Karpas-422 (cell line): ENCODE measurements around the gene C1orf52. TPM values are rescaled to one million over a fixed set of nuclear protein-coding genes. Genes with fewer than 3 reads are reported as not detected.
A peak's percentile ranks its signal among the peaks of the same experiment; 100 is the strongest.

Experiments
- DNase-seq: peaks from one replicate; pipeline ENCODE4 v3.0.0-alpha.2; 2015
- H2AFZ ChIP-seq: fragments of 200-600 bp; sonication (generic); 2 replicates; pipeline ENCODE4 v1.6.1; 2014; ENCODE audit warnings: antibody characterized with exemption, low read length, mixed read lengths
- H3K27ac ChIP-seq: fragments of 200-600 bp; sonication (generic); 2 replicates; pipeline ENCODE4 v1.5.1; 2014; ENCODE audit warnings: mild to moderate bottlenecking, low read length, moderate library complexity
- H3K27me3 ChIP-seq: fragments of 200-600 bp; sonication (generic); 2 replicates; pipeline ENCODE4 v1.6.1; 2014; ENCODE audit warnings: low read length, mixed read lengths
- H3K36me3 ChIP-seq: fragments of 200-600 bp; sonication (generic); 2 replicates; pipeline ENCODE4 v1.6.1; 2014; ENCODE audit warnings: low read length, mixed read lengths; ENCODE audit not compliant: insufficient read depth
- H3K4me1 ChIP-seq: fragments of 200-600 bp; sonication (generic); 2 replicates; pipeline ENCODE4 v1.6.1; 2014; ENCODE audit warnings: mild to moderate bottlenecking, low read length, mixed read lengths
- H3K4me2 ChIP-seq: fragments of 200-600 bp; sonication (generic); 2 replicates; pipeline ENCODE4 v1.6.1; 2014; ENCODE audit warnings: low read length, low read depth, mild to moderate bottlenecking; ENCODE audit not compliant: poor library complexity, severe bottlenecking
- H3K4me3 ChIP-seq: fragments of 200-600 bp; sonication (generic); 2 replicates; pipeline ENCODE4 v1.5.1; 2014; ENCODE audit warnings: mild to moderate bottlenecking, antibody characterized with exemption, low read length, mixed read lengths
- H3K79me2 ChIP-seq: fragments of 200-600 bp; sonication (generic); 2 replicates; pipeline ENCODE4 v1.6.1; 2014; ENCODE audit warnings: mild to moderate bottlenecking, low read length, mixed read lengths
- H3K9ac ChIP-seq: fragments of 200-600 bp; sonication (generic); 2 replicates; pipeline ENCODE4 v1.6.0; 2014; ENCODE audit warnings: low read length
- H3K9me2 ChIP-seq: fragments of 200-600 bp; sonication (generic), shearing (Covaris generic); replicated peaks from 2 replicates; pipeline ENCODE4 v1.6.0; 2014; ENCODE audit warnings: mild to moderate bottlenecking, low read length, moderate library complexity; ENCODE audit not compliant: insufficient read depth
- H3K9me3 ChIP-seq: fragments of 300-700, 200-600 bp; sonication (generic); 2 replicates; pipeline ENCODE4 v1.6.1; 2014; ENCODE audit warnings: low read length, mixed read lengths
- H4K20me1 ChIP-seq: fragments of 200-600 bp; sonication (generic); 2 replicates; pipeline ENCODE4 v1.6.1; 2014; ENCODE audit warnings: mild to moderate bottlenecking, antibody characterized with exemption, low read length, low read depth; ENCODE audit not compliant: insufficient read depth
- total RNA-seq: library from RNA; depleted of rRNA; stranded (reverse); fragments of >200 nt; shearing (Covaris generic); gene quantifications from 2 replicates; pipeline ENCODE4 v1.2.3, GENCODE V29; 2014; ENCODE audit warnings: low replicate concordance; rRNA removed

C1orf52 gene
- 17.8 and 22.9 TPM in 2 replicates for total RNA-seq

GRCh38 chr1:85259118-85259911 is at the start of gene C1orf52:
Gene C1orf52 (minus strand): TSS chr1:85259662. CDS start chr1:85259633, 29 bp downstream.
- H3K27ac ChIP-seq: no peak within 1 kb of the TSS
- peak; percentile 97 for DNase-seq
- no peaks in the 10 kb centered on the region for H3K9me3 ChIP-seq
- H3K4me1 ChIP-seq: peaks cover 12% of the 10 kb centered on the region
- H3K27me3 ChIP-seq: no peaks in the 10 kb centered on the region
- peaks cover 30% of the 10 kb centered on the region; the same call in 1 of the 2 replicates for H3K36me3 ChIP-seq
- peak within 1 kb of the TSS; percentile 82 for H3K4me2 ChIP-seq
- H3K9ac ChIP-seq: peak within 1 kb of the TSS; percentile 84
- peaks cover 30% of the 10 kb centered on the region for H3K79me2 ChIP-seq
- H3K4me3 ChIP-seq: peak within 1 kb of the TSS; percentile 84
- peaks cover 13% of the 10 kb centered on the region for H4K20me1 ChIP-seq
- H3K9me2 ChIP-seq: no peaks in the 10 kb centered on the region
- peak within 1 kb of the TSS; percentile 88 for H2AFZ ChIP-seq

DNA sequence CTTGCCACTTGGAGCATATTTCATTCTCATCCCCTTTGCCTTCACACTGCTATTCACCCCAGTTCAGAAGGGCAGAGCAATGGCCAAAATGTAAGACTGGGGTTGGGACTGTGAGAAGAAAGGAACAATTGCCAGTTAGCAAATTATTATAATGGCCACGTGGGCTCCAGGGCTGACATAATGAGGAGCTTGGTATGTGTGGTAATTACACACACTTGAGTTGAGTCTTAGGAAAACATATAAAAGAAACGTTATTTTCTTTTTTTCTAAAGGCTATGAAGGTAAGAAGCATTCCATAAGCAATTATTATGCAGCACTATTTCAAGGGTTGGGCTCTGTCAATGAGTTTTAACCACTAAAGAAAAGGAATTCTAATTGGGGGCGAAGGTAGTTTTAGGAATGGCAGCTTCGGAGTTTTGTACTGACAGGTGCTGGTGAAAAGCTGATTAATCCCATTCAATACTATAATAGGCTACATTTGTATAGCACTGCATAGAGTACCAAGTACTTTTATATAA is 49.4 kb upstream of the C1orf52 start:
- peak overlapping the region; percentile 57 for H3K4me2 ChIP-seq
- H3K79me2 ChIP-seq: no peaks in the 10 kb centered on the region
- H4K20me1 ChIP-seq: no peaks in the 10 kb centered on the region
- DNase-seq: no peak
- H3K4me3 ChIP-seq: no peak overlapping the region
- H3K9ac ChIP-seq: no peak overlapping the region
- H3K9me2 ChIP-seq: no peaks in the 10 kb centered on the region
- no peaks in the 10 kb centered on the region for H3K36me3 ChIP-seq
- 0 out of 2 replicates have a peak, but pooled peaks cover 2% of the 10 kb centered on the region for H3K27me3 ChIP-seq
- no peaks in the 10 kb centered on the region for H3K9me3 ChIP-seq
- H2AFZ ChIP-seq: no peak overlapping the region
- peaks cover 9% of the 10 kb centered on the region for H3K4me1 ChIP-seq
- no peak overlapping the region for H3K27ac ChIP-seq

GRCh38 chr1:85307987-85308832 is 48.7 kb upstream of the C1orf52 start:
- H3K4me3 ChIP-seq: no peak overlapping the region
- H4K20me1 ChIP-seq: no peaks in the 10 kb centered on the region
- peaks cover 9% of the 10 kb centered on the region for H3K4me1 ChIP-seq
- no peaks in the 10 kb centered on the region for H3K79me2 ChIP-seq
- peak; percentile 87 for DNase-seq
- H3K27me3 ChIP-seq: 0 out of 2 replicates have a peak, but pooled peaks cover 2% of the 10 kb centered on the region
- peak overlapping the region; percentile 57 for H3K4me2 ChIP-seq
- H3K9ac ChIP-seq: no peak overlapping the region; the same call in 1 of the 2 replicates
- H3K9me3 ChIP-seq: no peaks in the 10 kb centered on the region
- no peaks in the 10 kb centered on the region for H3K9me2 ChIP-seq
- no peaks in the 10 kb centered on the region for H3K36me3 ChIP-seq
- no peak overlapping the region for H3K27ac ChIP-seq
- 0 out of 2 replicates have a peak overlapping the region, but pooled peaks have one; percentile 51 for H2AFZ ChIP-seq

GRCh38 chr1:85306236-85306635 is 46.8 kb upstream of the C1orf52 start:
- H3K9ac ChIP-seq: no peak overlapping the region
- no peaks in the 10 kb centered on the region for H3K9me3 ChIP-seq
- no peak overlapping the region for H3K27ac ChIP-seq
- H3K27me3 ChIP-seq: no peaks in the 10 kb centered on the region
- H3K4me2 ChIP-seq: no peak overlapping the region
- no peaks in the 10 kb centered on the region for H3K9me2 ChIP-seq
- H3K36me3 ChIP-seq: no peaks in the 10 kb centered on the region
- H3K4me3 ChIP-seq: no peak overlapping the region
- no peaks in the 10 kb centered on the region for H3K79me2 ChIP-seq
- DNase-seq: no peak
- H2AFZ ChIP-seq: no peak overlapping the region
- H3K4me1 ChIP-seq: peaks cover 6% of the 10 kb centered on the region
- H4K20me1 ChIP-seq: no peaks in the 10 kb centered on the region

- Histone ChIP-seq H3K4me3 (no peak overlapping the region), H3K4me2 (no peak overlapping the region), H3K9ac (no peak overlapping the region), H2AFZ (no peak overlapping the region), H3K4me1 (peaks cover 5% of the 10 kb centered on the region), H3K27ac (no peak overlapping the region), H3K9me3 (no peaks in the 10 kb centered on the region), H4K20me1 (no peaks in the 10 kb centered on the region), H3K27me3 (no peaks in the 10 kb centered on the region), H3K9me2 (no peaks in the 10 kb centered on the region), H3K79me2 (no peaks in the 10 kb centered on the region), H3K36me3 (no peaks in the 10 kb centered on the region)
- DNase-seq: peak; percentile 58
Observed at GRCh38 chr1:85303440-85304162, 44.1 kb upstream of the C1orf52 start.

DNA sequence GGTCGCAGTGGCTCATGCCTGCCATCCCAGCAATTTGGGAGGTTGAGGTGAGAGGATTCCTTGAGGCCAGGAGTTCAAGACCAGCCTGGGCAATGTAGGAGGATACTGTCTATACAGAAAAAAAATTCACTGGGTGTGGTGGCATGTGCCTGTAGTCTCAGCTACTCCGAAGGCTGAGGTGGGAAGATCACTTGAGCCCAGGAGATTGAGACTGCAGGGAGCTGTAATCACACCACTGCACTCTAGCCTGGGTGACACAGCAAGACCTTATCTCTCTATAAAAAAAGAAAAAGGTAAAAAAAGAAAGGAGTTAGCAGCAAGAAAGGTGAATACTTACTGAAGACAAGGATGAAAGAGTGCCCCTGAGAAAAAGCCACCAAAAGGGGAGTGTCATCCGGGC is 40.7 kb upstream of the C1orf52 start:
- H4K20me1 ChIP-seq: no peaks in the 10 kb centered on the region
- H3K79me2 ChIP-seq: no peaks in the 10 kb centered on the region
- H3K27me3 ChIP-seq: no peaks in the 10 kb centered on the region
- DNase-seq: no peak
- H3K9me2 ChIP-seq: no peaks in the 10 kb centered on the region
- no peak overlapping the region for H3K4me2 ChIP-seq
- H2AFZ ChIP-seq: no peak overlapping the region
- H3K27ac ChIP-seq: no peak overlapping the region
- H3K9me3 ChIP-seq: no peaks in the 10 kb centered on the region
- H3K4me1 ChIP-seq: peaks cover 10% of the 10 kb centered on the region
- H3K4me3 ChIP-seq: no peak overlapping the region
- no peak overlapping the region for H3K9ac ChIP-seq
- H3K36me3 ChIP-seq: no peaks in the 10 kb centered on the region

DNA sequence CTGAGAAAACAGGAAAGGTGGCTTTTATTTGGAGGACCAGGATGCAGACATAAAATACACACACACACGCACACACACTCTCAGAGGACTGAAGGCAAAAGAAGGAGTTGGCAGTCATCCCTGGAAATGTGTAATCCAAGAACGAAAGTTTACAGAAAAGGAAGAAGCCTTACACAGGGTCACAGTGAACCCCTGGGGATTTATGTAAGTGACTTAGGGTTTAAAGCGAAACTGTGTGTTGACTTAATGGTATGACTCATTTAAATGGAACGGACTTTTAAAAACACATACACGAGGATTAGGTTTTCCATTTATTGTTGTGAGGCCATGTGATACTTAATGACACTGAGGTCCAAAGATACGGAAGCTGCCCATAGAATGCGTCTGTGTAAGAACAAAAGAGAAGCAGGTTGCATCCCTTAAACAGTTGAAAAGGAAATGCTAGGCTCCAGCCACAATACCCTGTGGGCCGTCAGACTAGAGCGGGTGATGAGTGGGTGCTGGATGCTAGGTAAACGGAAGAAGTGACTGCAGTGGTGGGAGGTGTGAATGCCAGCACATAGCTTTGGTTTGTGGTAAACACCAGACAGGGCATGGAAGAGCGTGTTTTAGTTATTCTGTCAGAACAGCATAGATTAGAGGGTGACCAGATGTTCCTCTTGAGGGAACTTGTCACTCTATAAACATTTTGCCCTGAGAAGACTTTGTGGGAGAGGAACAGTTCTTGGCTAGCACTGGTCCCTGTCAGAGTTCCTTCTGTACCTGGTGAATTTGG is 38.6 kb upstream of the C1orf52 start:
- 0 out of 2 replicates have a peak overlapping the region, but pooled peaks have one; percentile 0 for H3K4me3 ChIP-seq
- H3K4me1 ChIP-seq: peaks cover 16% of the 10 kb centered on the region
- H3K9me3 ChIP-seq: no peaks in the 10 kb centered on the region
- no peak overlapping the region for H2AFZ ChIP-seq
- no peaks in the 10 kb centered on the region for H3K9me2 ChIP-seq
- no peak overlapping the region for H3K27ac ChIP-seq
- no peaks in the 10 kb centered on the region for H3K27me3 ChIP-seq
- H3K79me2 ChIP-seq: no peaks in the 10 kb centered on the region
- H3K36me3 ChIP-seq: no peaks in the 10 kb centered on the region
- no peaks in the 10 kb centered on the region for H4K20me1 ChIP-seq
- DNase-seq: peak; percentile 79
- H3K4me2 ChIP-seq: peak overlapping the region; percentile 39
- H3K9ac ChIP-seq: no peak overlapping the region
